IPS-NIHi7 (cell line): ENCODE results near the gene ENAM.
A peak's percentile ranks its signal among the peaks of the same experiment; 100 is the strongest.
"Not testable (repeated sequence)": the region's sequence is repeated elsewhere in the genome, so short reads cannot be mapped to it uniquely, and the experiment has no call there.

Experiments
- DNase-seq: peaks from one replicate; pipeline ENCODE4 v3.0.0; 2012; ENCODE audit warnings: mixed read lengths; ENCODE audit errors: extremely low spot score

The ENAM gene

GRCh38 chr4:70676554-70677090 lies 48.1 kb downstream of the ENAM start:
- no peak for DNase-seq

- DNase-seq, result no peak
Measured at GRCh38 chr4:70678383-70678999, 49.9 kb downstream of the ENAM start.

- no peak for DNase-seq
Measured at GRCh38 chr4:70680934-70681333, 52.4 kb downstream of the ENAM start.

GRCh38 chr4:70681704-70682103 lies 53.2 kb downstream of the ENAM start:
- no peak for DNase-seq

- DNase-seq, result not testable (repeated sequence)
Measured at GRCh38 chr4:70682142-70682541, 53.6 kb downstream of the ENAM start.

GRCh38 chr4:70687392-70687791 lies 58.8 kb downstream of the ENAM start:
- no peak for DNase-seq

- peak; percentile 92 for DNase-seq
Measured at GRCh38 chr4:70687821-70688794, 59.6 kb downstream of the ENAM start, which contains the start of gene UTP3. Gene UTP3, plus strand, starts transcription at chr4:70688532. Its CDS starts 146 bp downstream, at chr4:70688678.

GRCh38 chr4:70688795-70689231 lies 60.3 kb downstream of the ENAM start:
- DNase-seq, result peak; percentile 13

- DNase-seq, result no peak
Measured at GRCh38 chr4:70691661-70692060, 63.1 kb downstream of the ENAM start.

GRCh38 chr4:70694633-70695032 lies 66.1 kb downstream of the ENAM start:
- not testable (repeated sequence) for DNase-seq
